ENCODE measurements around the gene EFNA2. TPM values are rescaled to one million over a fixed set of nuclear protein-coding genes. Genes with fewer than 3 reads are reported as not detected.

EFNA2 gene
- total and polyA plus RNA-seq, 2 donors, result 0.09 to 0.21 TPM

DNA sequence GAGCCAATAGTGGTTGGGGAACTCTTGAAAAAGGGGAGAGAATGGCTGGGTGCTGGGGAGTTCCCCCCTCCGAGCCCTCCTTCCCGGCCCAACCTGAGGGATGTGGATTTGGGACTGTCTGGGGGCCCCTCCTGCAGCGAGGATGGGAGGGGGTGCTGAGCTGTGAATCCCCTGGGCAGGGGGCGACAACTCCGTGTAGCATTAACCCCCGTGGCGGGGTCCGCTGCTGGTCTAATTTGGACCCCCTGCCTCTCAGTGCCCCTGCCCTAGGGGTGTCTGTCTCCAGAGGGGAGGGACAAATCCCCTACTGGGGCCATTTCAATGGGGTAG, 27.5 kb upstream of the EFNA2 start:
- Histone ChIP-seq H3K9me3 (ENCODE audit: control insufficient read depth in 2 of 2, insufficient read depth in 1 of 2, low read length in 1 of 2) (peaks cover 0 to 9% of the 10 kb centered on the region in 2 donors), H3K4me3 (ENCODE audit: low read length in 2 of 2) (no peak overlapping the region)

DNA sequence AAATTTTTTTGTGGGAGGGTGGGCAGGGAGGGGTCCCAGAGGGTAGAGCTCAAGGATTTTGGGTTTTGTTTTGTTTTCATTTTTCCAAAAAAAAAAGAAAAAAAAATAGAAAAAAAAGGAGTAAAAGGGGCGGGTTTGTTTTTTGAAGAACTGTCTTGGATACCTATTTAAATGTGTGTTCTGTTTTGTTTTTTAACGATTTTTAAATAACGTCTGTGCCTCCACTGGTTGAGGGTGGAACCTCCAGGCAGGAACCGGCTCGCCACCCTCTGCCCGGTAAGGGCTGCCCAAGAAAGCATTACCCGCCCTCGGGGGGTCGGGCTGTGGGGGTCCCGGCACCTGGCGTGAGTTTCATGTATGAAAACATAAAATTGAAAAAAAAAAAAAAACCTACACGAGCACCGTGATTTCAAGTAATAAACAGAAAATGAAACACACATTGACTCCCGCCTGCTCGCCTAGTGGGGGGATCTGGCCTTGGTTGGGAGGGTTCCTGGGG, 26.9 kb upstream of the EFNA2 start:
- 18% methylated on average over 15 of the region's 15 CpGs for WGBS
- Histone ChIP-seq H3K9me3 (ENCODE audit: control insufficient read depth in 2 of 2, insufficient read depth in 1 of 2, low read length in 1 of 2) (peaks cover 0 to 9% of the 10 kb centered on the region in 2 donors), H3K4me3 (ENCODE audit: low read length in 2 of 2) (peak overlapping the region; percentile 28 to 41), H3K27ac (ENCODE audit: low read depth in 1 of 2, low read length in 1 of 2) (peak overlapping the region; percentile 79 to 95), H3K4me1 (ENCODE audit: control insufficient read depth in 2 of 2, insufficient read depth in 2 of 2, low read length in 2 of 2) (peaks cover 40 to 62% of the 10 kb centered on the region in 2 donors), H3K27me3 (ENCODE audit: control insufficient read depth in 2 of 2, insufficient read depth in 1 of 2, low read length in 1 of 2) (no peaks in the 10 kb centered on the region), H3K36me3 (ENCODE audit: control insufficient read depth in 2 of 2, insufficient read depth in 2 of 2, low read length in 1 of 2) (peaks cover 44% of the 10 kb centered on the region in 2 donors)
- DNase-seq (ENCODE audit: low read depth in 6 of 9, low spot score in 9 of 9), result no peak

More for the DNA sequence above, 27.5 kb upstream of the EFNA2 start:
- H3K27ac ChIP-seq (ENCODE audit: low read depth in 1 of 2, low read length in 1 of 2), result peak overlapping the region; percentile 50 to 52
- WGBS, result 94% methylated on average over 8 of the region's 8 CpGs
- DNase-seq (ENCODE audit: low read depth in 6 of 9, low spot score in 9 of 9), result no peak
- peaks cover 46 to 66% of the 10 kb centered on the region in 2 donors for H3K4me1 ChIP-seq (ENCODE audit: control insufficient read depth in 2 of 2, insufficient read depth in 2 of 2, low read length in 2 of 2)
- H3K27me3 ChIP-seq (ENCODE audit: control insufficient read depth in 2 of 2, insufficient read depth in 1 of 2, low read length in 1 of 2), result no peaks in the 10 kb centered on the region
- H3K36me3 ChIP-seq (ENCODE audit: control insufficient read depth in 2 of 2, insufficient read depth in 2 of 2, low read length in 1 of 2), result peaks cover 46 to 51% of the 10 kb centered on the region in 2 donors

DNA sequence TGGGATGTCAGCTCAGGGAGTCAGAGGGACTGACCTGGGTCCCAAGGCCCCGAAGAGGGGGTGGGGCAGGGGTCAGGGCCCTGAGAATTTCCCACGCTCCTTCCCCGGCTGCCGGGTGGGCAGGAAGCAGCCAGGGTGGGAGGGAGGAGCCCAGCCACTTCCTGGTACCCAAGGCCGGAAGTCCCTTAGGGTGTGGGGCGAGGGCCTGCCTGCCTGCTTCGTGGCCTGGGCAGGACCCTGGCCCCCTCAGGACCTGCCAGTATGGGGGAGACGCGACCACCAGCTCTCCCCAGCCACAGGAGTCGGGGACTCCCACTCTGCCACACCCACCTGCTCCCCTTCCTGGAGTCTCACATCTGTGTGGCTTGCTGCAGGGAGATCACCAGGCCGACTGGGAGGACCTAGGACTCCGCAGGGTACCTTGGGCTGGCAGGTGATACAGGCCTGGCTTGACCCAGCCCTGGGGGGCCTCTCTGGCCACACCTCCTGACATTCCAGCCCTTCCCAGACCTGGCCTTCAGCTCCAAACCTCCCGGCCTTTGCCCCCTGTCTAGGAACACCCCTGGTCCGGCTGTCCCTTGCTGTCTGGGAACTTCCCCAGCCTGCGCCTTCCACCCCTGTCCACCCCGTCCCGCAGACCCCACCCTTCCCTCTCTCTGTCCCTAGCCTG, 26.3 kb upstream of the EFNA2 start:
- Histone ChIP-seq H3K27me3 (ENCODE audit: control insufficient read depth in 2 of 2, insufficient read depth in 1 of 2, low read length in 1 of 2) (no peaks in the 10 kb centered on the region), H3K9me3 (ENCODE audit: control insufficient read depth in 2 of 2, insufficient read depth in 1 of 2, low read length in 1 of 2) (peaks cover 0 to 11% of the 10 kb centered on the region in 2 donors), H3K36me3 (ENCODE audit: control insufficient read depth in 2 of 2, insufficient read depth in 2 of 2, low read length in 1 of 2) (peaks cover 38% of the 10 kb centered on the region in 2 donors), H3K4me3 (ENCODE audit: low read length in 2 of 2) (peak overlapping the region; percentile 28 to 41), H3K4me1 (ENCODE audit: control insufficient read depth in 2 of 2, insufficient read depth in 2 of 2, low read length in 2 of 2) (peaks cover 37 to 61% of the 10 kb centered on the region in 2 donors), H3K27ac (ENCODE audit: low read depth in 1 of 2, low read length in 1 of 2) (peak overlapping the region; percentile 79 to 95)
- WGBS, result 21% methylated on average over 17 of the region's 17 CpGs
- DNase-seq (ENCODE audit: low read depth in 6 of 9, low spot score in 9 of 9), result peak in 3 of 9 donors; percentile 61 to 76 (median 68)

DNA sequence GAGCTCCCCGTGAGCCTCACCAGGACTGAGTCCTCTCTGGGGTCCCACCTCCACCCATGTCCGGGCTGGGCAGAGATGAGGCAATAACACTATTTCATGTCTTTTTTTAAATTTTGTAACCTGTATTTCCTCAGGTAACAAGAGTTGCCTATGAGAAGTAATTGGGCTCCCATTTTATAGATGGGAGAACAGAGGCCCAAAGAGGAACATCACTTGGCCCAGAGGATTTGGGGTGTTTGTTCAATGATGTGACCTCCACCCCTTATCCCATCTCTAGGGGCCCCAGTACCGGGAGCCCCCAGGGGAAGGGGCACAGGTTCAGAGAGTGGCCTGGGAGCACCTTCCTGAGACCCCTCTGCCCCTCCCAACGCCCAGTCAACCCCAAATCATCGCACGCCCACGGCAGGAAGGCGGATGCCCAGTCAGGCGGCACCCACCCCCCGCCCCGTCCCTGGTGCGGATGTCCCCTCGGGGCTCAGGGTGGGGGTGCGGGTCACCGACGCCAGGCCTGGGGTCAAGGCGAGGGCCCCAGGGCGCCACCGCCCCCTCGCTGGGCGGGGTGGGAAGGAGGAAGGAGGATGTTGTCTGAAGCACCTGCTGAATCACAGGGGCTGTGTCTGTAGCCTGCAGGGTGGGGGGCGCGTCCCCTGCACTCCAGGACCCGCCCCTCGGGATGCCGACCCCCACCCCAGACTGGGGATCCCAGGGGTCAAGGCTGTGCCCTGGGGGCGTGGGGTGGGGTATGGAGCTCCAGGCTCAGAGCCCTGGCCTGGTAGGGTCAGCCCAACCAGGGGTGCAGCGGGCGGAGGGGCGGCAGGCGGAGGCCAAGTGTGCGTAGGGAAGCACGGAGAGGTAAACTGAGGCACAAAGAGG, 25.6 kb upstream of the EFNA2 start:
- Histone ChIP-seq H3K9me3 (ENCODE audit: control insufficient read depth in 2 of 2, insufficient read depth in 1 of 2, low read length in 1 of 2) (peaks cover 0 to 10% of the 10 kb centered on the region in 2 donors), H3K27ac (ENCODE audit: low read depth in 1 of 2, low read length in 1 of 2) (peak overlapping the region; percentile 79 to 95), H3K36me3 (ENCODE audit: control insufficient read depth in 2 of 2, insufficient read depth in 2 of 2, low read length in 1 of 2) (peaks cover 30 to 31% of the 10 kb centered on the region in 2 donors), H3K4me3 (ENCODE audit: low read length in 2 of 2) (peak overlapping the region; percentile 41 to 72), H3K27me3 (ENCODE audit: control insufficient read depth in 2 of 2, insufficient read depth in 1 of 2, low read length in 1 of 2) (peaks cover 0 to 4% of the 10 kb centered on the region in 2 donors), H3K4me1 (ENCODE audit: control insufficient read depth in 2 of 2, insufficient read depth in 2 of 2, low read length in 2 of 2) (peaks cover 37 to 69% of the 10 kb centered on the region in 2 donors)
- 21% methylated on average over 33 of the region's 33 CpGs for WGBS
- DNase-seq (ENCODE audit: low read depth in 6 of 9, low spot score in 9 of 9), result peak in 1 of 9 donors; percentile 60

- under 1% methylated on average over 83 of the region's 83 CpGs for WGBS
- Histone ChIP-seq H3K27ac (ENCODE audit: low read depth in 1 of 2, low read length in 1 of 2) (peak overlapping the region; percentile 89 to 95), H3K9me3 (ENCODE audit: control insufficient read depth in 2 of 2, insufficient read depth in 1 of 2, low read length in 1 of 2) (peaks cover 0 to 14% of the 10 kb centered on the region in 2 donors), H3K27me3 (ENCODE audit: control insufficient read depth in 2 of 2, insufficient read depth in 1 of 2, low read length in 1 of 2) (peaks cover 2 to 10% of the 10 kb centered on the region in 2 donors), H3K4me1 (ENCODE audit: control insufficient read depth in 2 of 2, insufficient read depth in 2 of 2, low read length in 2 of 2) (peaks cover 39 to 74% of the 10 kb centered on the region in 2 donors), H3K36me3 (ENCODE audit: control insufficient read depth in 2 of 2, insufficient read depth in 2 of 2, low read length in 1 of 2) (peaks cover 22% of the 10 kb centered on the region in 2 donors), H3K4me3 (ENCODE audit: low read length in 2 of 2) (peak overlapping the region; percentile 65 to 72)
- DNase-seq (ENCODE audit: low read depth in 6 of 9, low spot score in 9 of 9), result peak in 7 of 9 donors; percentile 93 to 99 (median 97)
Measured at GRCh38 chr19:1260749-1261537, 24.7 kb upstream of the EFNA2 start.

GRCh38 chr19:1261538-1261797, 24.2 kb upstream of the EFNA2 start:
- Histone ChIP-seq H3K9me3 (ENCODE audit: control insufficient read depth in 2 of 2, insufficient read depth in 1 of 2, low read length in 1 of 2) (peaks cover 0 to 18% of the 10 kb centered on the region in 2 donors), H3K27ac (ENCODE audit: low read depth in 1 of 2, low read length in 1 of 2) (peak overlapping the region; percentile 88 to 89), H3K4me1 (ENCODE audit: control insufficient read depth in 2 of 2, insufficient read depth in 2 of 2, low read length in 2 of 2) (peaks cover 44 to 79% of the 10 kb centered on the region in 2 donors), H3K27me3 (ENCODE audit: control insufficient read depth in 2 of 2, insufficient read depth in 1 of 2, low read length in 1 of 2) (peaks cover 7 to 15% of the 10 kb centered on the region in 2 donors), H3K36me3 (ENCODE audit: control insufficient read depth in 2 of 2, insufficient read depth in 2 of 2, low read length in 1 of 2) (peaks cover 17 to 19% of the 10 kb centered on the region in 2 donors), H3K4me3 (ENCODE audit: low read length in 2 of 2) (peak overlapping the region; percentile 65 to 72)
- DNase-seq (ENCODE audit: low read depth in 6 of 9, low spot score in 9 of 9), result no peak
- WGBS, result 5% methylated on average over 14 of the region's 14 CpGs

GRCh38 chr19:1261798-1262622, 23.7 kb upstream of the EFNA2 start:
- H3K9me3 ChIP-seq (ENCODE audit: control insufficient read depth in 2 of 2, insufficient read depth in 1 of 2, low read length in 1 of 2), result peaks cover 0 to 16% of the 10 kb centered on the region in 2 donors
- peaks cover 49 to 84% of the 10 kb centered on the region in 2 donors for H3K4me1 ChIP-seq (ENCODE audit: control insufficient read depth in 2 of 2, insufficient read depth in 2 of 2, low read length in 2 of 2)
- DNase-seq (ENCODE audit: low read depth in 6 of 9, low spot score in 9 of 9), result no peak
- H3K36me3 ChIP-seq (ENCODE audit: control insufficient read depth in 2 of 2, insufficient read depth in 2 of 2, low read length in 1 of 2), result peaks cover 11 to 14% of the 10 kb centered on the region in 2 donors
- peaks cover 11 to 21% of the 10 kb centered on the region in 2 donors for H3K27me3 ChIP-seq (ENCODE audit: control insufficient read depth in 2 of 2, insufficient read depth in 1 of 2, low read length in 1 of 2)
- peak overlapping the region; percentile 88 to 89 for H3K27ac ChIP-seq (ENCODE audit: low read depth in 1 of 2, low read length in 1 of 2)
- H3K4me3 ChIP-seq (ENCODE audit: low read length in 2 of 2), result peak overlapping the region; percentile 65 to 72
- WGBS, result 60% methylated on average over 28 of the region's 28 CpGs

DNA sequence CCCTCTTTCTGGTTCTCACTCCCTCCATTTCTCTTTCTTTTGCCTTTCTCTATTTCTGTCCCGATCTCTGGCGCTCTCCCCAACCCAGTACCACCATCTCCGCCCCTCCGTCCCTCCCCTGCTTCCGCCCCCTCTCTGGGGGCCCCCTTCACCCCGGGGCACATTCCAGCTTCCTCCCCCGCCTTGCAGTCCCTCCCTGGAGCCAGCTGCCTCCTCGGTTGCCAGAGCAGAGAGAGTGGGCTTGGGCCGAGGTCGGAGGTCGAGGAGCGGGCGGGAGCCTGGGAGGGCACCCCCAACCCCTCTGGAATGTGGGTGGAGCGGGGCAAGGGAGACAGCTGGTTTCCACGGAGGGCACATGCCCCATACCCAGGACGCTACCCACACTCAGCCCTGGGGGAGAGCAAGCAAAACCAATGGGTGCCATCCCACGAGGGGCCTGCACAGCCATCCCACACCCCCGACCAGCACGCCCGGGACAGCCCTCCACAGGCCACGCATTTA, 23.0 kb upstream of the EFNA2 start:
- Histone ChIP-seq H3K27ac (ENCODE audit: low read depth in 1 of 2, low read length in 1 of 2) (peak overlapping the region; percentile 88 to 89), H3K27me3 (ENCODE audit: control insufficient read depth in 2 of 2, insufficient read depth in 1 of 2, low read length in 1 of 2) (peaks cover 11 to 27% of the 10 kb centered on the region in 2 donors), H3K36me3 (ENCODE audit: control insufficient read depth in 2 of 2, insufficient read depth in 2 of 2, low read length in 1 of 2) (peaks cover 5 to 7% of the 10 kb centered on the region in 2 donors), H3K4me3 (ENCODE audit: low read length in 2 of 2) (peak overlapping the region in 1 of 2 donors; percentile 13), H3K9me3 (ENCODE audit: control insufficient read depth in 2 of 2, insufficient read depth in 1 of 2, low read length in 1 of 2) (peaks cover 0 to 16% of the 10 kb centered on the region in 2 donors), H3K4me1 (ENCODE audit: control insufficient read depth in 2 of 2, insufficient read depth in 2 of 2, low read length in 2 of 2) (peaks cover 56 to 87% of the 10 kb centered on the region in 2 donors)
- WGBS, result 65% methylated on average over 21 of the region's 21 CpGs
- peak in 1 of 9 donors; percentile 44 for DNase-seq (ENCODE audit: low read depth in 6 of 9, low spot score in 9 of 9)
